Superior temporal gyrus (tissue), 1 donor: Measurements from ENCODE around the gene ALDH9A1.

Experiments
- DNase-seq: peaks from one replicate; pipeline ENCODE4 v3.0.0-alpha.2; 2016; ENCODE audit errors: extremely low spot score

The ALDH9A1 gene

GRCh38 chr1:165623624-165624023, 74.7 kb downstream of the ALDH9A1 start:
- no peak for DNase-seq

GRCh38 chr1:165619647-165620151, 78.7 kb downstream of the ALDH9A1 start:
- no peak for DNase-seq

GRCh38 chr1:165616987-165617546, 81.3 kb downstream of the ALDH9A1 start:
- DNase-seq: no peak

- DNase-seq: no peak
Measured at GRCh38 chr1:165616054-165616612, 82.2 kb downstream of the ALDH9A1 start.
